HepG2 (cell line): ENCODE results near the gene NAPSA. TPM values are rescaled to one million over a fixed set of nuclear protein-coding genes. Genes with fewer than 3 reads are reported as not detected.

Experiments used
- ATAC-seq: fragments of 200-7000 bp; cut with Tn5 transposase; 3 replicates; pipeline ENCODE4 v1.9.1; 2020; ENCODE audit warnings: mild to moderate bottlenecking, moderate library complexity
- BruUV-seq: library from RNA; stranded (reverse); fragments of 400-500 nt; replicated peaks from 2 replicates; lab custom pipeline; 2021; lab: Mats Ljungman, UMichigan
- CTCF ChIA-PET: fragments of 300-600 bp; formaldehyde crosslinking; extraction: SDS; loops from one replicate; lab custom pipeline; 2021; ENCODE audit warnings: low total read pairs, inconsistent platforms, low intra/inter-chr PET ratio; lab: Yijun Ruan, JAX
- POLR2A ChIA-PET: fragments of 350-600 bp; sonication (Branson Sonifier 250); formaldehyde crosslinking; loops from one replicate; lab custom pipeline; 2020; ENCODE audit warnings: antibody characterized with exemption, inconsistent platforms; lab: Yijun Ruan, JAX
- DNase-seq: peaks from one replicate; pipeline ENCODE4 v3.0.0-alpha.2; 2015; ENCODE audit warnings: low spot score
- FAIRE-seq: peaks from 3 replicates; lab custom pipeline; 2011; peaks lifted over from hg19 to GRCh38; lab: Jason Lieb, UNC
- H2AFZ ChIP-seq: one replicate; pipeline ENCODE4 v1.6.1; 2011; ENCODE audit warnings: low read length, inconsistent platforms
- H3K27ac ChIP-seq: fragments of 300-600 bp; 3 replicates; pipeline ENCODE4 v1.8.0; 2011; ENCODE audit warnings: mixed run types, mild to moderate bottlenecking, mixed read lengths, low read length, inconsistent platforms; ENCODE audit not compliant: insufficient read depth; ENCODE audit errors: extremely low read length
- H3K27me3 ChIP-seq, 2 experiments: fragments of 200-600 bp in 1 of 2; 2 replicates in 1 of 2; 3 replicates in 1 of 2; pipeline versions ENCODE4 v1.6.0 to v1.8.0; 2011; ENCODE audit warnings: low read length in 2 of 2, mild to moderate bottlenecking in 2 of 2, moderate library complexity in 2 of 2, inconsistent platforms in 1 of 2; ENCODE audit not compliant: insufficient read depth in 2 of 2, control insufficient read depth in 1 of 2
- H3K36me3 ChIP-seq, 2 experiments: fragments of 200-600 bp in 1 of 2; replicated peaks in 1 of 2; 2 replicates in 1 of 2; 3 replicates in 1 of 2; pipeline versions ENCODE4 v1.5.1 to v1.8.0; 2011; ENCODE audit warnings: low read length in 2 of 2, inconsistent platforms in 1 of 2; ENCODE audit not compliant: insufficient read depth in 2 of 2, control insufficient read depth in 1 of 2
- H3K4me1 ChIP-seq: 2 replicates; pipeline ENCODE4 v1.5.1; 2012; ENCODE audit warnings: low read length, inconsistent platforms; ENCODE audit not compliant: insufficient read depth
- H3K4me2 ChIP-seq: 2 replicates; pipeline ENCODE4 v1.6.0; 2011; ENCODE audit warnings: low read depth, low read length, inconsistent platforms
- H3K4me3 ChIP-seq, 3 experiments: fragments of 200-600 bp in 1 of 3; sonication (generic), shearing (Covaris generic) in 1 of 3; replicated peaks in 1 of 3; 2 replicates each; pipeline ENCODE4 v1.5.1; 2011 to 2016; ENCODE audit warnings: low read length in 3 of 3, inconsistent platforms in 2 of 3, low read depth in 2 of 3, mild to moderate bottlenecking in 2 of 3, control low read depth in 1 of 3, mixed read lengths in 1 of 3; ENCODE audit not compliant: insufficient read depth in 1 of 3
- H3K79me2 ChIP-seq: one replicate; pipeline ENCODE4 v1.6.1; 2011; ENCODE audit warnings: low read length, inconsistent platforms; ENCODE audit not compliant: insufficient read depth
- H3K9ac ChIP-seq: 2 replicates; pipeline ENCODE4 v1.6.0; 2011; ENCODE audit warnings: mild to moderate bottlenecking, low read depth, low read length, inconsistent platforms; ENCODE audit not compliant: insufficient read depth
- H3K9me3 ChIP-seq: 2 replicates; pipeline ENCODE4 v1.5.1; 2012; ENCODE audit warnings: mild to moderate bottlenecking, low read length
- H4K20me1 ChIP-seq: 2 replicates; pipeline ENCODE4 v1.6.0; 2011; ENCODE audit warnings: inconsistent platforms, mild to moderate bottlenecking, low read length, moderate library complexity; ENCODE audit not compliant: insufficient read depth
- KLF15 ChIP-seq: sonication (generic); formaldehyde crosslinking; IDR thresholded peaks from 2 replicates; pipeline ENCODE4 v1.8.1; 2023; ENCODE audit warnings: borderline replicate concordance, mild to moderate bottlenecking, inconsistent platforms, missing genetic modification reagents, mixed read lengths
- MTERF4 ChIP-seq: sonication (generic); formaldehyde crosslinking; IDR thresholded peaks from 2 replicates; pipeline ENCODE4 v1.8.0; 2023; ENCODE audit warnings: mild to moderate bottlenecking, missing genetic modification reagents
- REXO4 ChIP-seq: sonication (generic); formaldehyde crosslinking; IDR thresholded peaks from 2 replicates; pipeline ENCODE4 v1.8.0; 2022; ENCODE audit warnings: missing genetic modification reagents, mild to moderate bottlenecking, borderline replicate concordance
- ZBTB43 ChIP-seq: sonication (generic); formaldehyde crosslinking; conservative IDR thresholded peaks from 2 replicates; pipeline ENCODE4 v1.4.0; 2020; ENCODE audit warnings: missing genetic modification reagents
- ZKSCAN5 ChIP-seq: sonication (generic); formaldehyde crosslinking; IDR thresholded peaks from 2 replicates; pipeline ENCODE4 v1.5.1; 2020; ENCODE audit warnings: mild to moderate bottlenecking, missing genetic modification reagents
- WGBS: methylation state at CpG from one replicate; pipeline ENCODE4 v1.1.6; 2017; ENCODE audit warnings: low lambda C conversion rate; 5-methylcytosine and 5-hydroxymethylcytosine counted together
- in situ Hi-C: cut with HindIII; loops from 2 replicates; pipeline ENCODE4 v1.10.0; 2017; ENCODE audit warnings: low pct_unique_long_range_greater_than_20kb; ENCODE audit not compliant: extremely low pct_ligation_motif_present
- intact Hi-C: fragments of 100-400 bp; cut with micrococcal nuclease; formaldehyde crosslinking; loops from one replicate; pipeline ENCODE4 v1.10.0; 2022; ENCODE audit not compliant: unreplicated experiment
- polyA plus RNA-seq, 8 experiments: library from polyadenylated mRNA; depleted of rRNA in 3 of 8; stranded (reverse) in 7 of 8; unstranded in 1 of 8; fragments of >200 nt; fragmentation: Illumina TruSeq in 4 of 8; extraction: Trizol in 4 of 8; gene quantifications; 2 replicates each; pipeline versions ENCODE4 v1.2.1 to v1.2.3, GENCODE V29; 2011 to 2016; ENCODE audit warnings: low read depth in 4 of 8, missing spikeins in 1 of 8, mixed read lengths in 1 of 8; ENCODE audit not compliant: insufficient read depth in 1 of 8
- total RNA-seq, 5 experiments: library from RNA; depleted of rRNA; stranded (reverse); fragments of >200 nt; fragmentation: Illumina TruSeq; extraction: Trizol; gene quantifications; 2 replicates each; pipeline ENCODE4 v1.2.3, GENCODE V29; 2016; ENCODE audit warnings: low read depth in 1 of 5

Gene NAPSA
- total and polyA plus RNA-seq, 2 of the 13 experiments (the other 11 are each of a cell fraction or from before 2014, with no cell fraction given) = not detected

DNA sequence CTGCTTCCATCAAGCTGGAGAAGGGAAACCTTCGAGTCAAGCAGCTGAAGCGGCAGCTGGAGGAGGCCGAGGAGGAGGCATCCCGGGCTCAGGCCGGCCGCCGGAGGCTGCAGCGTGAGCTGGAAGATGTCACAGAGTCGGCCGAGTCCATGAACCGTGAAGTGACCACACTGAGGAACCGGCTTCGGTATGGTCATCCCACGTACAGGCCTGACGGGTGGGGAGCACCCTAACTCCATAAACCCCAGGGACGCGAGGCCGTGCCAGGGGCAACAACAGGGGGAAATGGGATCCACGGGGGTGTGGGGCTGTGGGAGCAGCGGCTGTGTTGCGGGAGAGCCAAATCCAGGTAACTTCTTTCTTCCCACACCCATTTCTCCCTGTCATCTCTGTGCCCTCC, 56.4 kb downstream of the NAPSA start:
- 80% methylated on average over 17 of the region's 21 CpGs for WGBS
- Histone ChIP-seq H4K20me1 (no peaks in the 10 kb centered on the region), H2AFZ (no peak overlapping the region), H3K27ac (no peak overlapping the region), H3K4me1 (peaks cover 13% of the 10 kb centered on the region), H3K36me3 (no peaks in the 10 kb centered on the region)
- CTCF ChIA-PET = no interaction called here
- no peak for ATAC-seq
- in situ Hi-C loops = no loop called here
- no peak for DNase-seq
- POLR2A ChIA-PET = no interaction called here
- TF ChIP-seq KLF15 (CRISPR knock-in tag) (no peak), ZKSCAN5 (CRISPR knock-in tag) (no peak), REXO4 (CRISPR knock-in tag) (no peak), MTERF4 (CRISPR knock-in tag) (no peak), ZBTB43 (CRISPR knock-in tag) (no peak)
- TF ChIP-seq, all 625 proteins: peak for 0
- H3K4me2 ChIP-seq = no peak overlapping the region
- no peak overlapping the region for H3K4me3 ChIP-seq
- no peaks in the 10 kb centered on the region for H3K79me2 ChIP-seq
- no TSS peak for BruUV-seq
- no peak for FAIRE-seq
- no peaks in the 10 kb centered on the region for H3K9me3 ChIP-seq
- H3K27me3 ChIP-seq = no peaks in the 10 kb centered on the region
- intact Hi-C loops = no loop called here
- no peak overlapping the region for H3K9ac ChIP-seq

Other genes starting within 250 kb of the NAPSA start
- gene IZUMO2, start 202.4 kb downstream of the NAPSA start, total RNA-seq (2016; rRNA removed; fragmentation: Illumina TruSeq; extraction: Trizol) = not detected in 2 replicates
- gene IZUMO2, start 202.4 kb downstream of the NAPSA start, polyA plus RNA-seq (2011; rRNA removed) = not detected in 2 replicates
- gene MYH14, start 162.0 kb downstream of the NAPSA start, total RNA-seq (2016; rRNA removed; fragmentation: Illumina TruSeq; extraction: Trizol) = 5.5 and 6.4 TPM in 2 replicates
- gene MYH14, start 162.0 kb downstream of the NAPSA start, polyA plus RNA-seq (2011; rRNA removed) = 5.8 and 8.0 TPM in 2 replicates
- gene KCNC3, start 36.3 kb downstream of the NAPSA start, total RNA-seq (2016; rRNA removed; fragmentation: Illumina TruSeq; extraction: Trizol) = 0.24 and 0.29 TPM in 2 replicates
- 1.6 and 1.7 TPM in 2 replicates for gene KCNC3, start 36.3 kb downstream of the NAPSA start, polyA plus RNA-seq (2011; rRNA removed)
- gene NR1H2, start 10.8 kb upstream of the NAPSA start, total RNA-seq (2016; rRNA removed; fragmentation: Illumina TruSeq; extraction: Trizol) = 11.7 and 13.5 TPM in 2 replicates
- gene NR1H2, start 10.8 kb upstream of the NAPSA start, polyA plus RNA-seq (2011; rRNA removed) = 10.3 and 15.9 TPM in 2 replicates
- gene POLD1, start 18.7 kb upstream of the NAPSA start, total RNA-seq (2016; rRNA removed; fragmentation: Illumina TruSeq; extraction: Trizol) = 39.5 and 54.0 TPM in 2 replicates
- 17.4 and 18.6 TPM in 2 replicates for gene POLD1, start 18.7 kb upstream of the NAPSA start, polyA plus RNA-seq (2011; rRNA removed)
- gene SPIB, start 53.3 kb upstream of the NAPSA start, total RNA-seq (2016; rRNA removed; fragmentation: Illumina TruSeq; extraction: Trizol) = 0.04 TPM in 1 of 2 replicates, not detected in the other
- gene SPIB, start 53.3 kb upstream of the NAPSA start, polyA plus RNA-seq (2011; rRNA removed) = 0.04 TPM in 1 of 2 replicates, not detected in the other
- 0.67 TPM in 1 of 2 replicates, not detected in the other for gene MYBPC2, start 67.3 kb upstream of the NAPSA start, total RNA-seq (2016; rRNA removed; fragmentation: Illumina TruSeq; extraction: Trizol)
- 0.01 TPM in 1 of 2 replicates, not detected in the other for gene MYBPC2, start 67.3 kb upstream of the NAPSA start, polyA plus RNA-seq (2011; rRNA removed)
- not detected in 2 replicates for gene EMC10, start 110.9 kb upstream of the NAPSA start, total RNA-seq (2016; rRNA removed; fragmentation: Illumina TruSeq; extraction: Trizol)
- not detected in 2 replicates for gene EMC10, start 110.9 kb upstream of the NAPSA start, polyA plus RNA-seq (2011; rRNA removed)
- gene GARIN5A, start 111.2 kb upstream of the NAPSA start, total RNA-seq (2016; rRNA removed; fragmentation: Illumina TruSeq; extraction: Trizol) = not detected in 2 replicates
- gene GARIN5A, start 111.2 kb upstream of the NAPSA start, polyA plus RNA-seq (2011; rRNA removed) = not detected in 2 replicates
- 2.0 and 2.3 TPM in 2 replicates for gene JOSD2, start 145.6 kb upstream of the NAPSA start, total RNA-seq (2016; rRNA removed; fragmentation: Illumina TruSeq; extraction: Trizol)
- gene JOSD2, start 145.6 kb upstream of the NAPSA start, polyA plus RNA-seq (2011; rRNA removed) = 4.1 and 5.2 TPM in 2 replicates
- 1.1 and 2.2 TPM in 2 replicates for gene ASPDH, start 148.3 kb upstream of the NAPSA start, total RNA-seq (2016; rRNA removed; fragmentation: Illumina TruSeq; extraction: Trizol)
- gene ASPDH, start 148.3 kb upstream of the NAPSA start, polyA plus RNA-seq (2011; rRNA removed) = 3.3 and 4.0 TPM in 2 replicates
- not detected in 2 replicates for gene LRRC4B, start 202.8 kb upstream of the NAPSA start, total RNA-seq (2016; rRNA removed; fragmentation: Illumina TruSeq; extraction: Trizol)
- not detected in 2 replicates for gene LRRC4B, start 202.8 kb upstream of the NAPSA start, polyA plus RNA-seq (2011; rRNA removed)